HG03521 (cell line): ENCODE measurements around the gene SAMD4A.

Experiments used
- ATAC-seq: cut with Tn5 transposase; IDR thresholded peaks from one replicate; pipeline ENCODE4 v1.9.1; 2021; ENCODE audit warnings: mild to moderate bottlenecking, moderate library complexity; ENCODE audit not compliant: unreplicated experiment

The SAMD4A gene

DNA sequence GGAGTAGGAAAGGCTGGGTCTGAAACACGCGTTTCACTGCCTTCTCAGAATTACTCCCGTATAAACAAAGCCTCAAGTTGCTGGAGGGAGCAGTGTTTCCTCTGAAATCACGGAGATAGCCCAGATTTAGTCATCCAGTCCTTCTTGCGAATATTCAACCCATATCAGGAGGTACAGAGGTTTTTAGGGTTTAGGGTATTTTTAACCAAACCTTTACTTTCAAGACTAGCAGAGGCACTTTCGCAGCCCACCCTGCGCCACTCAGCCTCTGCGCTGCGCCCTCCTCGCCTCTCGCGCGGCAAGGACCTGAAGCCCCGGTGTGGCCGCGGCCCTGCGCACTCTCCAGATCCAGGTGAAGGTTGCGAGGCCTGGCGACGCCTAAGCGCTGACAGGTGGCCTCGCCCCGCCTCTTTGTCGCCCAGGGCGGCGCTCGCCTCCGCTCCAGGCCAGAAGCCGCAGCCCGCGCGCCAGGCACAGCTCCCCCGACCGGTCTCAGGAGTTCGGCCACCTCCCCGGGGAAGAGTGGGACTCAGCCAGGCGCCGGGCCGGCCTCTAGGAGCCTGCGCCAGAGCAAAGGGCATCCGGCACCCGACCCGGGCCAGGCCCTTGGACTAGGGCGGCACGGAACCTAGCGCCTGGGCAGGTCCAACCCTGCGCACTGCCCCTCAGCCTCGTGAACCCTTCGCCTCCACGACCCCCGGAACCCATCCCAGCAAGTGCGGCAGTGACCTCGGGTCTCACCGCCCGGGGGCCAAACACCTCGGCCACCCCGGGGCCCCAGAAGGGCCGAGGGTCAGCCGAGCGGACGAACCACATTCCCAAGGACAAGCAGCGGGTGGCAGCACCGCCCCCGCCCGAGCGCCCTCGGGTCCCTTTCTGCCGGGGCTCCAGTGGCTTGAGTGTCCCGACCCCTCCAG is 1.8 kb upstream of the SAMD4A start:
- ATAC-seq, result peak; percentile 33

DNA sequence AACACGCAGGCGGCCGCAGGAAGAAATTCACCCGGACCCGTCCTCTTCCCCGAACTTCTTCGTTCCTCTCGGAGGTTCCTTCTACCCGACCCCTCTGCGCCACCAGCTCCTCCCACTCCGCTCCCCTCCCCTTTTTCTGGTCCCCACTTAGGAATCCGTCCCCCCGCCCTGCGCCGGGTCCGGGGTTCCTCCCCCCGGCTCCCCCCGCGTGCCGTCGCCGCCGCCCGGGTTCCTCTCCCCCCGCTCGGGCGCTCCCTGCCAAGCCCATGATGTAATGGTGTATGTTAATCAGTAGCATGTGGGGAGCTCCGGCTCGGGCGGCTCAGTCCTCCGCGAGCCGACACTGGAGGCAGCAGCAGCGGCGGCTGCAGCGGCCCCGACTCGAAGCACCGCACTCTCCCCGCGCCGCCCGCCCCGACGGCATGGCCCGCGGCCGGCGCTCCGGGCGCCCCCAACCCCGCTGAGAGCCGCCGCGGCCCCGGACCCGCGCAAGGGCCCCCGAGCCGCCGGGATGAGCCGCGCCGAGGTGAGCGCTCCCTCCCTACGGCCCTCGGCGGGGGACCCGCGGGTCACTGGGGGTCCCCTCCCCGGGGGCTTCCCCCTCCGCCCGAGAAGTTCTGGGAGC is 1.0 kb upstream of the SAMD4A start:
- peak; percentile 46 for ATAC-seq

DNA sequence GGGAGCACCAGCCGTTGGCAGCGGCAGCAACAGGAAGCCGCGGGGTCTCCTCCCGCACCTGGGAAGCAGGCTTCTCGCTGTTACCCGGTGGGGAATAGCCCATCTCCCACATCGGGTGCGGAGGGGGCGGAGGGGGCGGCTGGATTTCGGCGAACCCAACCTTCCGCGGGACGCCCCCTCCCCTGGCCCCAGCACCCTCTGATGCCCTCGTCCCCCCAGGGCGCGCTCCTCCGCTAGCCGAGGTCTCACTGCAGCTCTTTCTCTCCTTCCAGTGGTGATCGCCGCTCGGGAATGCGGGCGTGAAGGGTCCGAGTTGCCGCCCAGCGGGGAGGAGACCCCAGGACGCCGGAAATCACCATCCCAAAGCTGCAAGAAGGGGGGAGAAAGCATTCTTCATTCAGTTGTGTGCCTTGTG is 303 bp downstream of the SAMD4A start:
- ATAC-seq, result no peak

DNA sequence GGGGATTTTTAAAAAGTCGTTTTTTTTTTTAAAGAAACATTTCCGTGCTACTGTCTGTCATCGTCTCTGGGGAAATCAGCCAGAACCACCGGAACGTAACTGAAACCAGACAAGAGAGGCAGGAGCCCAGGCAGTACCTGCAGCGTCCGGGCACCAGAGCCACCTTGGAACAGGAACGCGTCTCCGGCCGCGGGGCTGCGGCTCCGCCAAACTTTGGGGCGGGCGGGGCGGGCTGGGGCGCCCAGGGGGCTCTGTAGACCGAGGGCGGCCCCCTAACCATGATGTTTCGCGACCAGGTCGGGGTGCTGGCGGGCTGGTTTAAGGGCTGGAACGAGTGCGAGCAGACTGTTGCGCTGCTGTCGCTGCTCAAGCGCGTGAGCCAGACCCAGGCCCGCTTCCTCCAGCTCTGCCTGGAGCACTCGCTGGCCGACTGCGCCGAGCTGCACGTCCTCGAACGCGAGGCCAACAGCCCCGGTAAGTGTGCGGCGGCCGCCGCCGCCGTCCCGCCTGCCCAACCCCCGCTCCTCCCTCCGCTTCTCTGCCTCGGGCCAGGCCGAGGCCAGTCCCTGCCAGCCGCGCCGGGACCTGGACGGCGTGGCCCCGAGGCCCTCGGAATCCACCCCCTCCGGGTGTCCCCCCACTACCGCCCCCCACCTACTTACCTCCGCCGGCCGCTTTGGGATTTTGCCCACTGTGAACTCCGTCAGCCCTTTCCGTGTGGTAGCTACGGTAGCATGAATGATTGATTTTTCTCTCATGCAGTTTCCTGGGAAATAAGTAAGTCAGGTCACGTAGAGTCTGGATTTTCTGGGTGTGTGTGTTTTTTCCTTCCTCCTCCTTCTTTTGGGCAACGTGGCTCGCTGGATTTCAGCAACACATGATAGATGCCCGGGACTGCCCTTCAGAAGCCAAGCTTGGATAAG is 972 bp downstream of the SAMD4A start:
- ATAC-seq, result no peak

DNA sequence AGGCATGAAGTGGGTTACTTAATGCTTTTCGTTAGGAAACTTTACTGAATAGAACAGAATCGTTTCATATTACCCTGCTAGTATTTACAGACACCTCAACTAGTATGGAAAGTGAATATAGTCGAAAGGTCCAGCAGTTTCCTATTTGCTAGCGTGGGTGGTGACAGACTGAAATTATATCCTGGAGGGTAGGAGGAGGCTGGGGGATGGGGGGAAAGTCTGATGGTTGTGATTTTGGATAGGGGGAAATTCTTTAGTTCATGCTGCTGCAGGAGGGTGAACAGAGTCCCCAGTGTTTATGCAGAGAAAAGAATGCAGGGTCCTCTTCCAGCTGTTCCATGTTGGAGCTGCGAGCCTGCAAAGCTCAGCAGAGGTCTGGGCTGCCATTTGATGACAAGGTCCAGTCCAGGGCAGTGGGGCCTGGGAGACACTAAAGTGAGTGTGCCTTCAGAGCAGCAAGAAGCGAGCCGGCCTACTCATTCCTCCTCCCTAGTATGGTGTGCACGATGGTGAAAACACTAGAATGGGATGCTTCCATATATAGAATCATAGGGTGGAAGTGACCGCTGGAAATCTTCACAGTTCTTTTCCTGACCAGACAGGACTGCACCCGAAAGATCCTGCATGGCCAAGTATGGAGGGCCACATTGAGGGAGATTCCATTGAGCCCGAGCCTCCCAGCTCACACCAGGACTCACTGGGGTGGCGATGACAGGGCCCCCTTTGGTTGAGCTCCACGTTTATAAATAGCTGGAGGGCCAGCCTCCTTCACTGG is 2.1 kb downstream of the SAMD4A start:
- ATAC-seq, result no peak

DNA sequence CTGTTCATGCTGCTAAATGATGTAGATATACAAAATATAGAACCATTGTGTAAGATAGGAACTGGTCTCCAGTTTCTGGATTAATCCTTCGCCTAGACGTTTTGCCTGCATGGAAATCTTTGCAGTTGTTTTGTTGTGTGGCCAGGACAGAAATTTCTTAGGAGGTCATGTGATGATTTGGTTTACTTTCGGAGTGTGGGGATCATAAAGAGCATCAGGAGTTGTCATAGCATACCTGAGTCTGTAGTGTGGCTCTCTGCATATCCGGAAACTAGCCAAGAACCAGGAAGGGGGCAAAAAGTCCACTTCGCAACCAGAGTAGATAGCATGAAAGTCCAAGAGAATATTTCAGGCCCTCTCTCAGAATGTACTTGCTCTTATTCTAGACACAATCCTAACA is 3.1 kb downstream of the SAMD4A start:
- no peak for ATAC-seq

DNA sequence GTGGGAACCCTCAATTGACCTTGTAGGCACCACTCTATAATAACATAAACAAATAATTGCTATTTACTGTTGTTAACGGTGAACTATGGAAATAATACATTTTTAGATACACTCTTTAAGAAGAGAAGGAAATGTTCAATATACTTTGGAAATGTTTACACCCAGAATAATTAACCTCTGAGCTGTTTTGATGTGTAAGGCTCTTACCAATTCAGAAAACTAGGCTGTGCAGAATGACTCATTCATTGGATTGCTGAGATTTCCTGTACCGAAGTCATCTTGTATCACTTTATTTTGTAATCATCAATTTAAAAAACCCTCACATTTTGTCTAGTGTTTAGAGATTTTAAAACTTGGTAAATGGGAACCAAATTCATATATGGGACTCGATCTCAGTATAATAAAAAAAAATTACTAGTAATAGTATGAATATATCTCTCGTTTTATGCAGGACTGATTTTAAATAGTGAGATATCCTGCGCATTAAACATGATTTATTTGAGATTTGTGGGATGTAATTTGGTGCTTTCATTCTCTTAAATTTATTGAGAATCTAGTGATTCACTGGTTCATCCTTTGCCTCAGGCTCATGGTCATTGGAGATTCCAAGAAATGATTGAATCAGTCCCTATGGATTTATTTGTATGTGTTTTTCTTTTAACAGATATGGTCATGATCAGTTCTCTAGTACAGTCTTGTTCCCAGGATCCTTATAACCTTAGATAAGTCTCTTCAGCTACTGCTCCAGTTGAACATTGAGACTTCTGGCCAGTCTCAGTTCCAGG is 3.9 kb downstream of the SAMD4A start:
- no peak for ATAC-seq

DNA sequence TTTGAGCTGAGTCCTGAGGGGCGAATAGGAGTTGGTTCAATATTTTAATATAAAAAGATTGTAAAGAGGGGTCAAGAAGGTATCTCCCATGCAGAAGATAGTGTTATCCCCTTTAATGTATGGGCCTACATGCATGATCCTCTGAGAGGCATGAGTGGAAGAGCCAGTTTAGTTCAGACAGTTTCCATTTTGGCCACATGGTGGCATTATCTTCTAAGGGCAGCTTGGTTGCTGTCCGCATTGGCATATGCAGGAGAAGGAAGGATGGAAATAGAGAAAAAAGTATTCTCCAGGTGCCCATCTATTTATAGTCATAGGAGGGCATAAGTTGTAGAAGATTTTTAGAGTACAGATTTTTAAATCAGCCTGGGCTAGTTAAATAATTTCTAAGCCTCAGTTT is 5.4 kb downstream of the SAMD4A start:
- ATAC-seq, result no peak

DNA sequence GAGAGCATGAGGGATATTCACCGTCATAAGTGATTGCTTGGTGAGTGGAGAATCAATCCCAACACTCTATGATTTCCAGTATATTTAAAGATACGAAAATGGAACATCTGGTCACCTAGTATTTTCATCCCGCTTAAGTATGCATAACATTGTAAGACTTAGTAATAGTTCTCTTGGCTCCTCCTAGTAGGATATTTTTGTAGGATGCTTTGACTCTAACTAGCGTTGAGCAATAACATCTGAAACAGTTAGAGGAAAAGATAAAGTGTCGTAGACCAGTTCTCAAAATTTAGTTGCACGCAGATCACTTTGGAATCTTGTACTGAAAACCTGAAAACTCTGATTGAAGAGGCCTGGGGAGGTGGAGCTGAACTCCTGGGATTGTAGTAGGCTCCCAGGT is 7.6 kb downstream of the SAMD4A start:
- ATAC-seq, result no peak

DNA sequence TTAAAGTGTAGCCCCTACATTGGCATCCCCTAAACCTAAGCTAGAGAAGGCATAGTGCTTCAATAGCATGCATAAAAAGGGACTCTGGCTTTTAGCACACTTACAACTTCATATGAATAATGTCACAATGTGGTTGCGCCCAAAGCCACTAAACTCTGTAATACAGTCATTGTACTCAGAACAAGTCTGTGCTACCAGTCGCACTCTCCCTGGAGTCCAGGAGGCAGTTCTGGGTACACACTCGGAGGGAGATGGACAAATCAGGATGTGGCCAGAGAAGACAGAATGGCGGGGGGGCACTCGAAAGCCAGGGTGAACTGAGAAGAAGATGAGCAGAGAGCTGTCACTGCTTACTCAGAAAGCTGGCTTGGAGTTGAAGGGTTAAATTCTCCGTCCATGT is 10.6 kb downstream of the SAMD4A start:
- ATAC-seq, result no peak

DNA sequence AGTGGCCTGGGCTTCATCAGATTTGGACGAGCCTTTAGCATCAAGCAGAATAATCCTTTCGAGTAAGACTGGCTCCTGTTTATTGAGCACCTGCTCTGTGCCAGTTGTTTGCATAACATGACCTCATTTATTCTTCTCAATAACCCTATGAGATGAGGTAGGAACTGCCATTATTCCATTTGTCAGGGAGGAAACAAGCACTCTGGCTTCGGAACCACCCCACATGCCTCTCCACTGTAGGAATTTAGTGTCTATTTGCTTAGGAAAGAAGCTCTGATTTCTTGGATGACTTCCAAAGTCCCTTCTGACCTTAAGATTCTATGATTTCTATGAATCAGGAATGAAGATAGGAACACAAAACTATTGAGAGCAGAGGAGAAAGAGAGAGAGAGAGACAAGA is 11.0 kb downstream of the SAMD4A start:
- no peak for ATAC-seq

DNA sequence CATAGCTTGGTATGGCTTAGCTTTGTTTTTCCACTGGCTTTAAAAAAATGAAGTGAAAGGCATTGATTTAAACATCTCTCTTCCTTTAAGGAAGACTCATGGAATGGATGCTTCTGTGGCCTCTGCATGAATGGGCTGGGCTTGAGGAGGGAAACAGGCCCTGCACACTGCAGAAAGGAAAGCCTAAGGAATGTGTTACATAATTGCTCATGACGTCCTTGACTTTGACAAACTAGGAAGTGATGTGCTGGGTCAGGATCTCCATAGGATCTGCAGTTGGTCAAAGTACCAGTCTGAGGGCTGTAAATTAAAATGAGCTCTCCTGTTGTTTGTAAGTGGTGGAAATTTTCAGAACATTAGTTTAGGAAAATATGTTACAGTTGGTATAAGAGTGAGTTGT is 12.7 kb downstream of the SAMD4A start:
- no peak for ATAC-seq

DNA sequence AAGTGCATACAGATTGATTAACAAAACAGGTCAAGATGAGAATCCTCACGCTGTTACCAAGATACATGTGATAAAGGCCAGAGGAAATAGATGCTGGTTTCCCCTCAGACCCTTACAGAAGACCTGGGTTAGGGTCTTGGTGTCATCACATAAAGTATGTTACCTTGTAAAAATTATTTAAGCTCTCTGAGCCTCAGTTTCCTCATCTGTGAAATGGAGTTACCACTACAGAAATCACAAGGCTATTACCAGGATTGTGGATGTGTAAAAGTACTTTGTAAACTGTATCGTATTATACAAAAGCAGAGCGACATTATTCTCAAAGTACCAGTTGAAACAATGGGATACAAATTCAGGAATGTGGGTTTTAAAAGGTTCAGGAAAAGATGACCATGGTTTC is 14.0 kb downstream of the SAMD4A start:
- ATAC-seq, result no peak

DNA sequence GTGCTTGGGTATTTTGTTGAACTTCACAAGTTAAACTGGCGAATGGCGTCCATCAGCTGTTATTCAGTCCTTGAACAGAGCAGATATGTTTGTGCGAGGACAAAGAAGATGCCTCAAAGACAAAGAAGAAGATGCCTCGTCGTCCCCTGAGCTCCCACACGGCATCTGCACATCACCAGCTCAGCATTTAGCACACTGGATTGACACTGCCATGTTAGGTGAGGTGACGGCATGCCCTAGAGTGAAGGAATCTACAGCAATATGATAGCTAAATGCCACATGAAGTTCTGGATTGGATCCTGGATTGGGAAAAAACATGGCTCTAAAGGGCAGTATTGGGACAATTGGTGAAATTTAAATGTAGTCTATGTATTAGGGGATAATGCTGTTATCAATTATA is 15.4 kb downstream of the SAMD4A start:
- no peak for ATAC-seq

DNA sequence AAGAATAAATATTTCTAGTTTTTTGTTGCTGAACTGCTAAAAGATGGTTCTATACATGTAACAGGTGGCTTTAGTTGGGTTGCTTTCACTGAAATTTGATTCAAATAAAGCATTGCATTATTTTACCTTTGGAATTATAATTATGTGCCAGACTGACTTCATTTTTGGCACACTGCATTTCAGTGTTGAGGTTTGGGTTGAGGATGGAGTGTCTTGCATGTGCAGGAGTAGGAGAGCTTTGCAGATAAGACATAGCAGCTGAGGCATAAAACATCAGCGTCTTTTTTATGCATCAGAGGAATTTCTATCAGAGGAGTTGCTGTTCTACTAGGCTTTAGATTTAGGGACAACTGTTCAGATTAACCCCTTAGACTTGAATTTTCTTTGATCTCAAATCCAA is 17.2 kb downstream of the SAMD4A start:
- no peak for ATAC-seq

DNA sequence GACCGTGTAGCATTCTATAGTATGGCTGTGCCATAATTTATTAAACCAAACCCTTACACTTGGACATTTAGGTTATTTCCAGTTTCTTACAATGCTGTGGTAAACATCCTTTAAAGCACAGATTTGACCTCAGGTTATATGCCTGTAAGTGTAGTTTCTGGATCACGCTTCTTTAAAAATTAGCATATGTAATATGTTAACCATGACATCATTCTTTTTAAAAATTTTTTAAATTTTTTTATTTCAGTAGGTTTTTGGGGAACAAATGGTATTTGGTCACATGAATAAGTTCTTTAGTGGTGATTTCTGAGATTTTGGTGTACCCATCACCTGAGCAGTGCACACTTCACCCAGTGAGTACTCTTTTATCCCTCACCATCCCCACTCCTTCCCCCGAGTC is 18.3 kb downstream of the SAMD4A start:
- ATAC-seq, result no peak

DNA sequence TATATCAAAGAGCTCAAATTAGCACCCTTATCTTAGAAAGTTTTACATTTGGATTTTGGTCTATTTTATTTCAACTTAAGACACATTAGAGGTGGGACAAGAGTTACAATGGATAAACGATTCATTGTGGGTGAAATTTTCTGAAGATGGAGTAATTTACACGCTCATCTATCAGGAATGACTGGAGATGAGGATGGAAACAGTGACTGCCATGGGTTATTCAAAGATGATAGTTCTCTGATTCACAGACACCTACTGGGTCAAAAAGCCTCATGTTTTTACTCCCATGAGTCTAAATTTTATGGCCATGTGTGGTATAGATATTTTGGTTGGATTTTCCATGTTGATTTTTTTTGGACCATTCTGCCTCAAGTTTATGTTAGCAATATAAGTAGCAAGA is 22.1 kb downstream of the SAMD4A start:
- ATAC-seq, result no peak

DNA sequence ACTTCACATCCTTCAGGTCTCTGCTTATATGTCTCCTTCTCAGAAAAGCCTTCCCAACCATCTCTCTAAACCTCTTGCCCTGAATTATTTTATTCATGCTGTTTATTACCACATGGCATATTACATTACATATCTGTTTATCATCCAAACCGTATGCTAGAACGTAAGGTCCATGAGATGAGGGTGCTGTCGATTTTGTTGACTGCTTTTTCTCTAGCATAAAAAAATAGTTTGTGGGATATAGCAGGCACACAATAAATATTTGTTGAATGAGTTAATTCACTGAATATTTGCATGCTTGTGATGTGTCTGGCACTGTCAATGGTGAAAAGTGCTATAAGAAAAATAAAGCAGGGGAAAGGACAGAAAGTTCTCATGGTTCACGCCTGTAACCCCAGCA is 22.9 kb downstream of the SAMD4A start:
- ATAC-seq, result no peak

DNA sequence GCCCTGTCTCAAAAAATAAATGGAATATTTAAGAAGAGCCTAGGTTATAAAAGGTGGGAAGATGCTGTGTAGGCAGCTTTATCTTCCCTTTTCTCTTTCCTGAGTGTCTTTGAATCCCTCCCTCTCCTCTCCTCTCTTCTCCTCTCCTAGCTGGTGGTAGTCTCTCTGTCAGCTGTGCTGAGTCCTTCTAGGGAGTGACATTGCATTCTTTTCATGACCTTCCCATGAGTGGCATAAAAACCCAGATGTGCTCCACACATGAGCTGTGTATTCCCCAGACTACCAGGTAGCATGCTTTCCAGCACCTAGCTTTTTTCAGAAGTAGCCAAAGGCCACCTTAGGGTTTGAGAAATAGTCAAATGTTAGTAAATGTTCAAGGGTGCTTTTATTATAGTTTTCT is 23.6 kb downstream of the SAMD4A start:
- ATAC-seq, result no peak

DNA sequence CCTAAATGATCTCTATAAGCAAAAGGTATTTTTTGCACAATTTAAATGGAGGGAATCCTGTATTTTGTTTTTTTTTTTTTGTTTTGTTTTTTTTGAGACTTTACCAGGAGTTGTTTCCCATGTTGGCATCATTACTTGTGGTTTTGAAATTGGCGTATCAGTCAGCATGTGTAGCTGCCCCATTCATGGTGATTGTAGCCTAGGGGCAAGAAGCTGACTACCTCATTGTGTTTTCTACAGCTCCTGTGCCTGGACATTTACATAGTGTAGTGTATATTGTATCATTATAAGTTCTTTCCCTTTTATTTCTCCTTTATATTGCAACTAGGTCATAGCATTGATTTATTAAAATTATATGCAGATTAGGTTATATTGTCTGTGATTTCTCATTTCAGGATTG is 24.5 kb downstream of the SAMD4A start:
- no peak for ATAC-seq
